ENCODE measurements around the gene BLM. TPM values are rescaled to one million over a fixed set of nuclear protein-coding genes. Genes with fewer than 3 reads are reported as not detected.
"Not testable (repeated sequence)": the region's sequence is repeated elsewhere in the genome, so short reads cannot be mapped to it uniquely, and the experiment has no call there.

The BLM gene
- total RNA-seq, 1 donor from 2014 or later = 5.6 TPM

DNA sequence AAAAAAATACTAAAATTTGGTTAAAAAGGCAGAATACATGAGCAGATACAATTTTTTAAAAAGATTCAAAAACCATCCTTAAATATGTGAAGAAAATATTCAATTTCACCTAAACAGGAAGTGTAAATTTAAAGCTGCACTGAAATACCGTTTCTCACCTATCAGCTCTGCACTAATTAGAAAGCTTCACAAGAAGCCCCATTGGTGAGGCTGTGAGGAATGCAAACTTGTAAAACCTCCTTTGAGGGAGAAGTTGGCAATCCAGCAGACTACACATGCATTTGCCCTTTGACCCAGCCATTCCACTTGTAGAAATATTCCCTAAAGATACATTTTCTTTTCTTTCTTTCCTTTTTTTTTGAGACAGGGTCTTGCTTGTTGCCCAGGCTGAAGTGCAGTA lies 18.8 kb downstream of the BLM start:
- no peak for DNase-seq (ENCODE audit: low read depth)
- no peaks in the 10 kb centered on the region for H3K36me3 ChIP-seq (ENCODE audit: control insufficient read depth, insufficient read depth, low read length)
- no peak overlapping the region for H3K4me3 ChIP-seq (ENCODE audit: low read depth, low read length)
- TF ChIP-seq, protein P1, sequence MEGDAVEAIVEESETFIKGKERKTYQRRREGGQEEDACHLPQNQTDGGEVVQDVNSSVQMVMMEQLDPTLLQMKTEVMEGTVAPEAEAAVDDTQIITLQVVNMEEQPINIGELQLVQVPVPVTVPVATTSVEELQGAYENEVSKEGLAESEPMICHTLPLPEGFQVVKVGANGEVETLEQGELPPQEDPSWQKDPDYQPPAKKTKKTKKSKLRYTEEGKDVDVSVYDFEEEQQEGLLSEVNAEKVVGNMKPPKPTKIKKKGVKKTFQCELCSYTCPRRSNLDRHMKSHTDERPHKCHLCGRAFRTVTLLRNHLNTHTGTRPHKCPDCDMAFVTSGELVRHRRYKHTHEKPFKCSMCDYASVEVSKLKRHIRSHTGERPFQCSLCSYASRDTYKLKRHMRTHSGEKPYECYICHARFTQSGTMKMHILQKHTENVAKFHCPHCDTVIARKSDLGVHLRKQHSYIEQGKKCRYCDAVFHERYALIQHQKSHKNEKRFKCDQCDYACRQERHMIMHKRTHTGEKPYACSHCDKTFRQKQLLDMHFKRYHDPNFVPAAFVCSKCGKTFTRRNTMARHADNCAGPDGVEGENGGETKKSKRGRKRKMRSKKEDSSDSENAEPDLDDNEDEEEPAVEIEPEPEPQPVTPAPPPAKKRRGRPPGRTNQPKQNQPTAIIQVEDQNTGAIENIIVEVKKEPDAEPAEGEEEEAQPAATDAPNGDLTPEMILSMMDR (IDR thresholded peaks at IDR 0.05; ENCODE audit: insufficient read depth, low read length, poor library complexity, severe bottlenecking) = no peak
- H3K27me3 ChIP-seq (ENCODE audit: control insufficient read depth, insufficient read depth, low read length) = no peaks in the 10 kb centered on the region

DNA sequence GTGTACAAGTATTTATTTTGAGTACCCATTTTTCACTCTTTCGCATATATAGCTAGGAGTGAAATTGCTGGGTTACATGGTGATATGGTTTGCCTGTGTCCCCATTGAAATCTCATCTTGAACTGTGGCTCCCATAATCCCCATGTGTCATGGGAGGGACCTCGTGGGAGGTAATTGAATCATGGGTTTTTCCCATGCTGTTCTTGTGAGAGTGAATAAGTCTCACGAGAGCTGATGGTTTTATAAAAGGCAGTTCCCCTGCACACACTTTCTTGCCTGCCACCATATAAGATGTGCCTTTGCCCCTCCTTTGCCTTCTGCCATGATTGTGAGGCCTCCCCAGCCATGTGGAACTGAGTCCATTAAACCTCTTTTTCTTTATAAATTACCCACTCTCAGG lies 23.4 kb downstream of the BLM start:
- not testable (repeated sequence) for H3K4me3 ChIP-seq (ENCODE audit: low read depth, low read length); H3K36me3 ChIP-seq (ENCODE audit: control insufficient read depth, insufficient read depth, low read length); H3K27me3 ChIP-seq (ENCODE audit: control insufficient read depth, insufficient read depth, low read length); DNase-seq (ENCODE audit: low read depth)

DNA sequence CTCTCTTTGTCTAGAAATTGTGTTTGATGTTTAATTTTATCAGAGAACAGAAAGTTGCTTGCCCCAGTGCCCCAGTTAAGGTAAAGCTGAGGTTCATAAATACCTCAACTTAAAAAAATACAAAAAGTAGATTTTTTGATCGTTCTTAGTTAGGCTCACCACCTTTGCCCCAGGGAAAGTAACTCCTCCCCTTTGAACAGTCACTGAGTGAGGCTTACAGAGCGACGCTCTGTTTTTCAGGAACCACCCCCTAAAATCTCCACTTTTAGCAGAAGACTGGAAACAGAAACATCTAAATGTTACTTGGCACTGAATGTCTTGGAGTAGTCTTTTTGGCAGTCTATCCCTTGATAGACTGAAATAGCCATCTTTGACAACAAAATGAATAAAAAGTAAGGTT lies 24.9 kb downstream of the BLM start:
- no peak overlapping the region for H3K4me3 ChIP-seq (ENCODE audit: low read depth, low read length)
- TF ChIP-seq, protein P1 (IDR thresholded peaks at IDR 0.05; ENCODE audit: insufficient read depth, low read length, poor library complexity, severe bottlenecking) = no peak
- no peak for DNase-seq (ENCODE audit: low read depth)
- H3K36me3 ChIP-seq (ENCODE audit: control insufficient read depth, insufficient read depth, low read length) = no peaks in the 10 kb centered on the region
- H3K27me3 ChIP-seq (ENCODE audit: control insufficient read depth, insufficient read depth, low read length) = no peaks in the 10 kb centered on the region

DNA sequence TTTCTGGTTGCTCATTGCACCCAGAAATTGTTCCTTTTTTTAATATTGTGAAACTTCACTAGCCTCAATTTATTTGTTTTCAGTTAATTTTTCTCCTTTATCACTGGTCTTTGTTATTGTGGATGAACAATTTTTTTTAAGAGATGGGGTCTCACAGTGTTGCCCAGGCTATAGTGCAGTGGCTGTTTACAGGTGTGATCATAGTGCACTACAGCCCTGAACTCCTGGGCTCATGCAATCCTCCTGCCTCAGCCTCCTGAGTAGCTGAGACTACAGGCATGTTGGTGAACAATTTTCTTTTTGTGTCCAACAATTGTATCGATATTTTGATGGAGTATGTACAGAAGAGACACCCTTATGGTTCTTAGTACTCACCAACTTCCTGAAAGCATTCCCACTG lies 26.3 kb downstream of the BLM start:
- DNase-seq (ENCODE audit: low read depth) = no peak
- TF ChIP-seq, protein P1 (IDR thresholded peaks at IDR 0.05; ENCODE audit: insufficient read depth, low read length, poor library complexity, severe bottlenecking) = no peak
- H3K27me3 ChIP-seq (ENCODE audit: control insufficient read depth, insufficient read depth, low read length) = no peaks in the 10 kb centered on the region
- H3K4me3 ChIP-seq (ENCODE audit: low read depth, low read length) = no peak overlapping the region
- no peaks in the 10 kb centered on the region for H3K36me3 ChIP-seq (ENCODE audit: control insufficient read depth, insufficient read depth, low read length)

DNA sequence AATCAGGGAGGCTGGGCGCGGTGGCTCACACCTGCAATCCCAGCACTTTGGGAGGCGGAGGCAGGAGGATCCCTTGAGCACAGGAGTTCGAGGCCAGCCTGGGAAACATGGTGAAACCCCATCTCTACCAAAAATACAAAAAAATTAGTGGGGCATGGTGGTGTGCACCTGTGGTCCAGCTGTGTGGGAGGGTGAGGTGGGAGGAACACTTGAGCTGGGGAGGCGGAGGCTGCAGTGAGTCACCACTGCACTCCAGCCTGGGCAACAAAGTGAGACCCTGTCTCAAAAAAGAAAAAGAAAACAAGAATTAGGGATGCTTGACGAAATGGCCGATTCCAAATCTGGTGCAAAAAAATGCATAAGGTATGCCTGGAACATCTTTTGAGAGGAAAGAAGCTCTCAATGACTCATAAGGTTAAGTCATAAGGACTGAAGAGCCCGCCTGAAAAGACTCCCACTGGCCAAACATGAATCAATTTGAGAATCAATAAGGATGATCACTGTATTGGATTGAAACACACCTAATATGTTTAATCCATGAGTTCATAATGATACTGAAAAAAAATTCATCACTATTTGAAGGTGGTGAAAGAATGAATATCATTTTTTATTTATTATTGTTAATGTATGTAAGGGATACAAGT lies 27.7 kb downstream of the BLM start:
- DNase-seq (ENCODE audit: low read depth) = no peak
- TF ChIP-seq, protein P1 (IDR thresholded peaks at IDR 0.05; ENCODE audit: insufficient read depth, low read length, poor library complexity, severe bottlenecking) = no peak
- Histone ChIP-seq H3K27me3 (ENCODE audit: control insufficient read depth, insufficient read depth, low read length) (no peaks in the 10 kb centered on the region), H3K36me3 (ENCODE audit: control insufficient read depth, insufficient read depth, low read length) (no peaks in the 10 kb centered on the region), H3K4me3 (ENCODE audit: low read depth, low read length) (no peak overlapping the region)

DNA sequence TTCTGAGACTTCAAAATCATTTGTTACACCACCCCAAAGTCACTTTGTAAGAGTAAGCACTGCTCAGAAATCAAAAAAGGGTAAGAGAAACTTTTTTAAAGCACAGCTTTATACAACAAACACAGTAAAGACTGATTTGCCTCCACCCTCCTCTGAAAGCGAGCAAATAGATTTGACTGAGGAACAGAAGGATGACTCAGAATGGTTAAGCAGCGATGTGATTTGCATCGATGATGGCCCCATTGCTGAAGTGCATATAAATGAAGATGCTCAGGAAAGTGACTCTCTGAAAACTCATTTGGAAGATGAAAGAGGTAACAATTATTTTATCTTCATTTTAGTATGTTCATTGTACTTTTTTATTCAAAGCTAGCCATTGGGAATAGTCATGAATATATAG lies 32.6 kb downstream of the BLM start:
- TF ChIP-seq, protein P1 (IDR thresholded peaks at IDR 0.05; ENCODE audit: insufficient read depth, low read length, poor library complexity, severe bottlenecking) = no peak
- H3K36me3 ChIP-seq (ENCODE audit: control insufficient read depth, insufficient read depth, low read length) = no peaks in the 10 kb centered on the region
- H3K27me3 ChIP-seq (ENCODE audit: control insufficient read depth, insufficient read depth, low read length) = no peaks in the 10 kb centered on the region
- DNase-seq (ENCODE audit: low read depth) = no peak
- H3K4me3 ChIP-seq (ENCODE audit: low read depth, low read length) = no peak overlapping the region

Measured in kidney epithelial cell (primary cell).